ENCODE results near the gene MED12L.
"Not testable (repeated sequence)": the region's sequence is repeated elsewhere in the genome, so short reads cannot be mapped to it uniquely, and the experiment has no call there.

Gene MED12L

GRCh38 chr3:151209654-151210053, 124.2 kb downstream of the MED12L start:
- DNase-seq (ENCODE audit: low read depth in 2 of 2) = no peak

- DNase-seq (ENCODE audit: low read depth in 2 of 2) = no peak
These were observed 125.4 kb downstream of the MED12L start for GRCh38 chr3:151210676-151211381.

GRCh38 chr3:151213151-151213550, 127.7 kb downstream of the MED12L start:
- DNase-seq (ENCODE audit: low read depth in 2 of 2) = no peak

- DNase-seq (ENCODE audit: low read depth in 2 of 2) = no peak
These were observed 128.4 kb downstream of the MED12L start for GRCh38 chr3:151213881-151214280.

- DNase-seq (ENCODE audit: low read depth in 2 of 2) = no peak
These were observed 129.0 kb downstream of the MED12L start for GRCh38 chr3:151214459-151214858.

GRCh38 chr3:151216641-151217607, 131.5 kb downstream of the MED12L start:
- DNase-seq (ENCODE audit: low read depth in 2 of 2) = peak; percentile 43 to 47

GRCh38 chr3:151218136-151218535, 132.7 kb downstream of the MED12L start:
- DNase-seq (ENCODE audit: low read depth in 2 of 2) = no peak

GRCh38 chr3:151219056-151219455, 133.6 kb downstream of the MED12L start:
- DNase-seq (ENCODE audit: low read depth in 2 of 2) = peak; percentile 71 to 77

- DNase-seq (ENCODE audit: low read depth in 2 of 2) = no peak
These were observed 138.9 kb downstream of the MED12L start for GRCh38 chr3:151224268-151224866.

GRCh38 chr3:151225040-151225975, 139.8 kb downstream of the MED12L start:
- DNase-seq (ENCODE audit: low read depth in 2 of 2) = no peak

- peak; percentile 79 to 84 for DNase-seq (ENCODE audit: low read depth in 2 of 2)
These were observed 140.7 kb downstream of the MED12L start for GRCh38 chr3:151226088-151226563.

- DNase-seq (ENCODE audit: low read depth in 2 of 2) = no peak
These were observed 141.4 kb downstream of the MED12L start for GRCh38 chr3:151226825-151227224.

- DNase-seq (ENCODE audit: low read depth in 2 of 2) = no peak
These were observed 141.9 kb downstream of the MED12L start for GRCh38 chr3:151227266-151227806.

- DNase-seq (ENCODE audit: low read depth in 2 of 2) = peak; percentile 69
These were observed 142.6 kb downstream of the MED12L start for GRCh38 chr3:151227807-151228665.

GRCh38 chr3:151228666-151229040, 143.2 kb downstream of the MED12L start:
- DNase-seq (ENCODE audit: low read depth in 2 of 2) = peak; percentile 63 to 66

GRCh38 chr3:151230646-151231045, 145.2 kb downstream of the MED12L start:
- no peak for DNase-seq (ENCODE audit: low read depth in 2 of 2)

GRCh38 chr3:151232403-151232802, 146.9 kb downstream of the MED12L start:
- not testable (repeated sequence) for DNase-seq (ENCODE audit: low read depth in 2 of 2)

GRCh38 chr3:151232991-151233390, 147.5 kb downstream of the MED12L start:
- no peak for DNase-seq (ENCODE audit: low read depth in 2 of 2)

GRCh38 chr3:151234825-151235224, 149.4 kb downstream of the MED12L start:
- no peak for DNase-seq (ENCODE audit: low read depth in 2 of 2)

GRCh38 chr3:151236316-151236715, 150.9 kb downstream of the MED12L start:
- no peak for DNase-seq (ENCODE audit: low read depth in 2 of 2)

All from fibroblast of skin of left biceps (primary cell).